SK-N-SH (cell line): ENCODE measurements around the gene EXOC6B. TPM values are rescaled to one million over a fixed set of nuclear protein-coding genes. Genes with fewer than 3 reads are reported as not detected.

ENCODE experiments used
- CTCF ChIA-PET: fragments of 300-600, 350-600 bp; formaldehyde crosslinking; extraction: SDS; loops from one replicate; lab custom pipeline; 2021; lab: Yijun Ruan, JAX
- POLR2A ChIA-PET: fragments of 350-600 bp; sonication (Branson Sonifier 250); formaldehyde crosslinking; extraction: SDS; loops from one replicate; lab custom pipeline; 2020; ENCODE audit warnings: antibody characterized with exemption, inconsistent platforms; lab: Yijun Ruan, JAX
- DNase-seq: peaks from one replicate; pipeline ENCODE4 v3.0.0; 2012
- H2AFZ ChIP-seq: fragments of 200-600 bp; sonication (generic); 2 replicates; pipeline ENCODE4 v1.8.1; 2016; ENCODE audit warnings: antibody characterized with exemption, mild to moderate bottlenecking, low read depth
- H3F3A ChIP-seq: fragments of 200-600 bp; sonication (generic); replicated peaks from 2 replicates; pipeline ENCODE3; 2016; ENCODE audit warnings: antibody characterized with exemption, mild to moderate bottlenecking; ENCODE audit not compliant: insufficient read depth
- H3K27ac ChIP-seq, 2 experiments: fragments of 200-500 bp in 1 of 2; fragments of 200-600 bp in 1 of 2; sonication (Bioruptor generic) in 1 of 2; sonication (generic), shearing (Covaris generic) in 1 of 2; 2 replicates each; pipeline versions ENCODE4 v1.5.1 to v1.6.1; 2014 to 2016; ENCODE audit warnings: low read depth in 2 of 2, inconsistent platforms in 1 of 2, low read length in 1 of 2, mild to moderate bottlenecking in 1 of 2, mixed read lengths in 1 of 2
- H3K27me3 ChIP-seq: fragments of 200-600 bp; sonication (generic), shearing (Covaris generic); 2 replicates; pipeline ENCODE4 v1.6.1; 2016; ENCODE audit warnings: mixed run types; ENCODE audit not compliant: insufficient read depth
- H3K36me3 ChIP-seq, 2 experiments: fragments of 200-500 bp in 1 of 2; fragments of 200-600 bp in 1 of 2; sonication (Bioruptor generic) in 1 of 2; sonication (generic) in 1 of 2; replicated peaks in 1 of 2; 2 replicates each; pipeline versions ENCODE3 to v1.5.1; 2014 to 2016; ENCODE audit warnings: low read length in 1 of 2, mild to moderate bottlenecking in 1 of 2; ENCODE audit not compliant: insufficient read depth in 2 of 2, control insufficient read depth in 1 of 2
- H3K4me1 ChIP-seq, 2 experiments: fragments of 200-500 bp in 1 of 2; fragments of 200-600 bp in 1 of 2; sonication (Bioruptor generic) in 1 of 2; sonication (generic), shearing (Covaris generic) in 1 of 2; 2 replicates each; pipeline versions ENCODE4 v1.5.1 to v1.6.1; 2014 to 2016; ENCODE audit warnings: low read depth in 1 of 2, low read length in 1 of 2, mixed run types in 1 of 2; ENCODE audit not compliant: insufficient read depth in 2 of 2, control insufficient read depth in 1 of 2
- H3K4me2 ChIP-seq: fragments of 200-600 bp; sonication (generic), shearing (Covaris generic); 2 replicates; pipeline ENCODE4 v1.6.1; 2017; ENCODE audit warnings: mixed run types
- H3K4me3 ChIP-seq, 2 experiments: fragments of 200-500 bp in 1 of 2; fragments of 200-600 bp in 1 of 2; sonication (Bioruptor generic) in 1 of 2; sonication (generic), shearing (Covaris generic) in 1 of 2; 2 replicates each; pipeline versions ENCODE4 v1.5.1 to v1.8.1; 2014 to 2016; ENCODE audit warnings: low read depth in 2 of 2, inconsistent platforms in 1 of 2, low read length in 1 of 2, mild to moderate bottlenecking in 1 of 2, mixed read lengths in 1 of 2, moderate library complexity in 1 of 2
- H3K79me2 ChIP-seq: fragments of 200-600 bp; sonication (generic); 2 replicates; pipeline ENCODE4 v1.8.1; 2017; ENCODE audit warnings: mild to moderate bottlenecking; ENCODE audit not compliant: insufficient read depth
- H3K9ac ChIP-seq: fragments of 200-600 bp; sonication (generic); 2 replicates; pipeline ENCODE4 v1.6.1; 2017; ENCODE audit warnings: mixed run types
- H3K9me2 ChIP-seq: fragments of 200-600 bp; sonication (generic); 2 replicates; pipeline ENCODE4 v1.6.1; 2017; ENCODE audit warnings: mixed run types
- H3K9me3 ChIP-seq: fragments of 200-600 bp; sonication (generic); 2 replicates; pipeline ENCODE4 v1.6.1; 2017; ENCODE audit warnings: mixed run types, mild to moderate bottlenecking, moderate library complexity
- H4K20me1 ChIP-seq: fragments of 200-600 bp; sonication (generic); 2 replicates; pipeline ENCODE4 v1.6.1; 2017; ENCODE audit warnings: mild to moderate bottlenecking, mixed run types; ENCODE audit not compliant: insufficient read depth
- EP300 ChIP-seq, 2 experiments: IDR thresholded peaks; 2 replicates each; pipeline versions ENCODE4 v1.4.0 to v1.6.1; 2012; ENCODE audit warnings: borderline replicate concordance in 1 of 2, low read depth in 1 of 2, low read length in 1 of 2
- EZH2phosphoT487 ChIP-seq: fragments of 200-600 bp; sonication (generic); IDR thresholded peaks from 2 replicates; pipeline ENCODE4 v1.6.1; 2017; ENCODE audit warnings: low read depth, mixed run types, mild to moderate bottlenecking, antibody characterized with exemption, moderate library complexity, borderline replicate concordance
- FOXM1 ChIP-seq: IDR thresholded peaks from 2 replicates; pipeline ENCODE4 v1.4.0; 2012; ENCODE audit warnings: low read depth, mild to moderate bottlenecking
- JUND ChIP-seq: IDR thresholded peaks from 2 replicates; pipeline ENCODE4 v1.4.0; 2012
- NFIC ChIP-seq: IDR thresholded peaks from 2 replicates; pipeline ENCODE4 v1.4.0; 2012; ENCODE audit warnings: borderline replicate concordance
- PBX3 ChIP-seq: IDR thresholded peaks from 2 replicates; pipeline ENCODE4; 2012
- RAD21 ChIP-seq: IDR thresholded peaks from 2 replicates; pipeline ENCODE4 v1.6.1; 2012; ENCODE audit warnings: mild to moderate bottlenecking, low read length
- RFX5 ChIP-seq: IDR thresholded peaks from 2 replicates; pipeline ENCODE4 v1.6.1; 2012; ENCODE audit warnings: mild to moderate bottlenecking, improper control_type of control experiment, low read length
- WGBS: methylation state at CpG from one replicate; pipeline ENCODE4 v1.1.6; 2017; ENCODE audit warnings: low lambda C conversion rate; 5-methylcytosine and 5-hydroxymethylcytosine counted together
- polyA plus RNA-seq, 3 experiments: library from polyadenylated mRNA; depleted of rRNA; stranded (reverse); fragments of >200 nt; gene quantifications; 2 replicates each; pipeline ENCODE4 v1.2.3, GENCODE V29; 2012
- TF ChIP-seq, protein P1 (sequence below): fragments of 200-600 bp; sonication (generic); IDR thresholded peaks from 2 replicates; pipeline ENCODE4 v1.6.1; 2017; ENCODE audit warnings: antibody characterized with exemption, mild to moderate bottlenecking, moderate library complexity

The EXOC6B gene
- polyA plus RNA-seq, 1 of the 3 experiments (the other 2 are of a cell fraction), result 7.4 TPM

GRCh38 chr2:72612614-72613160 is 213.1 kb downstream of the EXOC6B start (continued):
- TF ChIP-seq RAD21, result no peak
- no peak for TF ChIP-seq NFIC
- no peak for TF ChIP-seq EP300 (IDR thresholded peaks at IDR 0.05; ENCODE audit: borderline replicate concordance in 1 of 2, low read depth in 1 of 2, low read length in 1 of 2)
- no peak for TF ChIP-seq JUND
- no peak for TF ChIP-seq RFX5

DNA sequence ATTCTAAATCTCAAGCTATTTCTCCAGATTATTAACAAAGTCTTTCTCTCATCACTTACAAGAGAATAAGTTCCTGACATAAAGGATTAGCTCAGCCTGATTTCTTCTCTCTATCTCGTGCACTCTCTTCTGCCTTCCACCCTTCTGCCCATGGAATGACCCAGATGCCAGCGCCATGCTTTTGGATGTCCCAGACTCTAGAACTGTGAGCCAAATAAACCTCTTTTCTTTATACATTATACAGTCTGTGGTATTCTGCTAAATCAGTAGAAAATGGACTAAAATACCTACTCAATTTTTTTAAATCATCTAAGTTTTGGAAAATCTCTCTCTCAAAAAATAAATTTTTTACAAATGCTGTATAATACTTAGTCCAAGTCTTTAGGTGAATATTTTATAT is 218.6 kb downstream of the EXOC6B start:
- H3F3A ChIP-seq, result peaks cover 1% of the 10 kb centered on the region
- H3K9ac ChIP-seq, result no peak overlapping the region
- no peaks in the 10 kb centered on the region for H4K20me1 ChIP-seq
- H3K36me3 ChIP-seq, result peaks cover 0 to 8% of the 10 kb centered on the region in 2 experiments
- H3K9me2 ChIP-seq, result no peaks in the 10 kb centered on the region
- H3K27ac ChIP-seq, result no peak overlapping the region
- no peak for TF ChIP-seq NFIC
- TF ChIP-seq FOXM1, result no peak
- no peak for DNase-seq
- no peak overlapping the region for H2AFZ ChIP-seq
- H3K9me3 ChIP-seq, result no peaks in the 10 kb centered on the region; the same call in 1 of the 2 replicates
- WGBS, result 83% methylated on average over 2 of the region's 2 CpGs
- ChIA-PET POLR2A (no interaction called here), CTCF (interaction anchor here (0.7 to 2.7 kb wide), 5 partner anchors 9 to 733 kb away, joined by 3 to 13 read pairs (median 7); no protein-coding TSS in a partner anchor)
- H3K27me3 ChIP-seq, result no peaks in the 10 kb centered on the region
- no peaks in the 10 kb centered on the region for H3K79me2 ChIP-seq
- peaks cover 0 to 13% of the 10 kb centered on the region in 2 experiments; a peak in 1 of 4 replicates for H3K4me1 ChIP-seq
- H3K4me2 ChIP-seq, result no peak overlapping the region
- no peak overlapping the region for H3K4me3 ChIP-seq

GRCh38 chr2:72605836-72606442 is 219.9 kb downstream of the EXOC6B start:
- Histone ChIP-seq H3F3A (peaks cover 6% of the 10 kb centered on the region), H3K4me3 (peak overlapping the region in 1 of 2 experiments; percentile 11; a peak in 1 of 4 replicates), H3K79me2 (no peaks in the 10 kb centered on the region), H3K36me3 (peaks cover 0 to 8% of the 10 kb centered on the region in 2 experiments), H3K27me3 (no peaks in the 10 kb centered on the region), H2AFZ (no peak overlapping the region), H3K4me2 (no peak overlapping the region), H3K9ac (no peak overlapping the region), H4K20me1 (no peaks in the 10 kb centered on the region), H3K9me3 (no peaks in the 10 kb centered on the region; the same call in 1 of the 2 replicates), H3K4me1 (peaks cover 0 to 13% of the 10 kb centered on the region in 2 experiments; a peak in 1 of 4 replicates), H3K9me2 (no peaks in the 10 kb centered on the region), H3K27ac (no peak overlapping the region)
- whole genome bisulfite sequencing, result 67% methylated on average over 3 of the region's 3 CpGs
- ChIA-PET CTCF (interaction anchor here (0.6 to 3.0 kb wide), 26 partner anchors 9 to 1306 kb away, joined by 3 to 23 read pairs (median 3); no protein-coding TSS in a partner anchor), POLR2A (no interaction called here)
- peak; percentile 16 for DNase-seq
- TF ChIP-seq RAD21 (peak; percentile 58), PBX3 (no peak), EZH2phosphoT487 (no peak)
- TF ChIP-seq, protein P1, sequence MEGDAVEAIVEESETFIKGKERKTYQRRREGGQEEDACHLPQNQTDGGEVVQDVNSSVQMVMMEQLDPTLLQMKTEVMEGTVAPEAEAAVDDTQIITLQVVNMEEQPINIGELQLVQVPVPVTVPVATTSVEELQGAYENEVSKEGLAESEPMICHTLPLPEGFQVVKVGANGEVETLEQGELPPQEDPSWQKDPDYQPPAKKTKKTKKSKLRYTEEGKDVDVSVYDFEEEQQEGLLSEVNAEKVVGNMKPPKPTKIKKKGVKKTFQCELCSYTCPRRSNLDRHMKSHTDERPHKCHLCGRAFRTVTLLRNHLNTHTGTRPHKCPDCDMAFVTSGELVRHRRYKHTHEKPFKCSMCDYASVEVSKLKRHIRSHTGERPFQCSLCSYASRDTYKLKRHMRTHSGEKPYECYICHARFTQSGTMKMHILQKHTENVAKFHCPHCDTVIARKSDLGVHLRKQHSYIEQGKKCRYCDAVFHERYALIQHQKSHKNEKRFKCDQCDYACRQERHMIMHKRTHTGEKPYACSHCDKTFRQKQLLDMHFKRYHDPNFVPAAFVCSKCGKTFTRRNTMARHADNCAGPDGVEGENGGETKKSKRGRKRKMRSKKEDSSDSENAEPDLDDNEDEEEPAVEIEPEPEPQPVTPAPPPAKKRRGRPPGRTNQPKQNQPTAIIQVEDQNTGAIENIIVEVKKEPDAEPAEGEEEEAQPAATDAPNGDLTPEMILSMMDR, result peak; percentile 85
